Aorta (tissue), 5 donors: ENCODE measurements around the gene AGPAT4. TPM values are rescaled to one million over a fixed set of nuclear protein-coding genes. Genes with fewer than 3 reads are reported as not detected.
"Not testable (repeated sequence)": the region's sequence is repeated elsewhere in the genome, so short reads cannot be mapped to it uniquely, and the experiment has no call there.

ENCODE experiments used
- ATAC-seq: fragments of 200-7000 bp; cut with Tn5 transposase; one replicate; pipeline ENCODE4 v1.9.1; 2022; ENCODE audit warnings: moderate library complexity; ENCODE audit not compliant: low FRiP score
- DNase-seq, 2 donors: peaks; one replicate each; pipeline ENCODE4 v3.0.0-alpha.2; 2020
- H3K27ac ChIP-seq, 2 donors: one replicate each; pipeline ENCODE4 v1.5.1; 2013; ENCODE audit warnings: low read length in 2 of 2, mild to moderate bottlenecking in 2 of 2, moderate library complexity in 2 of 2, control low read depth in 1 of 2, inconsistent platforms in 1 of 2, low read depth in 1 of 2
- H3K27me3 ChIP-seq, 2 donors: one replicate each; pipeline ENCODE4 v1.6.1; 2013; ENCODE audit warnings: control low read depth in 1 of 2, low read length in 1 of 2, mild to moderate bottlenecking in 1 of 2, moderate library complexity in 1 of 2; ENCODE audit not compliant: insufficient read depth in 2 of 2, control insufficient read depth in 1 of 2
- H3K36me3 ChIP-seq, 2 donors: one replicate each; pipeline ENCODE4 v1.6.1; 2013; ENCODE audit warnings: control low read depth in 1 of 2, low read length in 1 of 2, mild to moderate bottlenecking in 1 of 2; ENCODE audit not compliant: insufficient read depth in 2 of 2, control insufficient read depth in 1 of 2
- H3K4me1 ChIP-seq, 2 donors: one replicate each; pipeline ENCODE4 v1.6.1; 2013; ENCODE audit warnings: low read length in 2 of 2, control low read depth in 1 of 2, mild to moderate bottlenecking in 1 of 2, moderate library complexity in 1 of 2; ENCODE audit not compliant: insufficient read depth in 2 of 2, control insufficient read depth in 1 of 2
- H3K4me3 ChIP-seq, 2 donors: one replicate each; pipeline ENCODE4 v1.5.1; 2013; ENCODE audit warnings: low read length in 2 of 2, control low read depth in 1 of 2, mild to moderate bottlenecking in 1 of 2
- H3K9me3 ChIP-seq: one replicate; pipeline ENCODE4 v1.6.1; 2013; ENCODE audit warnings: mild to moderate bottlenecking, low read length; ENCODE audit not compliant: control insufficient read depth
- WGBS, 2 donors: extraction: QIAGEN DNeasy Blood & Tissue Kit; methylation state at CpG; one replicate each; pipeline ENCODE4 v1.1.7; 2013; 5-methylcytosine and 5-hydroxymethylcytosine counted together
- intact Hi-C, 2 donors: fragments of 100-400 bp; cut with DNase I; formaldehyde crosslinking; loops; one replicate each; pipeline versions ENCODE4 v1.14.2 to v1.15.0; 2022
- polyA plus RNA-seq, 2 donors: library from polyadenylated mRNA; stranded (reverse); fragments of 200-250 nt; gene quantifications; one replicate each; pipeline ENCODE4 v1.2.3, GENCODE V29; 2013
- total RNA-seq, 2 donors: library from RNA; stranded (reverse); fragmentation: NEBNext Ultra II Directional; extraction: Animal tissue kit (Norgen Biotek cat#: 25700); gene quantifications; one replicate each; pipeline ENCODE4 v1.2.1, GENCODE V29; 2021
- donor health status: healthy with polysubstance abuse.
- donor health status: Bipolar disorder and iron deficiency.
- donor health status: DM: no; HTN: no; CAD: no.
- donor health status: DM: no; HTN: no; CAD: no.
- donor health status: DM: yes; HTN: yes; CAD: no.

AGPAT4 gene
- total and polyA plus RNA-seq, 4 donors, result 1.0 to 17.9 (median 11.0) TPM

DNA sequence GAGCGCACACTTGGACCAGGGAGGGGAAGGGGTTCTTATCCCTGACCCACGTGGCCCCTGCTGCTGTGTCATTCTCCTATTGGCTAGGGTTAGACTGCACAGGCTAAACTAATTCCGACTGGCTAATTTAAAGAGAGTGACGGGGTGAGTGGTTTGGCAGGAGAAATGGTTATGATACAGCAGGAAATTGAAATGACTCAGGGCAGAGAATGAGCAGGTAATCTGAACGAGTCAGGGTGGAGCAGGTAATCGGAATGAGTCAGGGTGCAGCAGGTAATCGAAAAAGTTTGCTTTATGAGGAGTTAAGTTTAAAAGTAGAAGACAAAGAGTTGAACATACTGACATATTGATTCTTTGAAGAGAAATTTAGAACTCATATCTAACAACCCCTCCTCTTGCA is 35.9 kb upstream of the AGPAT4 start:
- DNase-seq, H3K36me3 ChIP-seq, H3K9me3 ChIP-seq, H3K4me1 ChIP-seq, H3K4me3 ChIP-seq, H3K27ac ChIP-seq, H3K27me3 ChIP-seq, intact Hi-C loops, ATAC-seq: not testable (repeated sequence)
- 78 to 84% methylated on average over 7 of the region's 7 CpGs for WGBS, 2 donors

DNA sequence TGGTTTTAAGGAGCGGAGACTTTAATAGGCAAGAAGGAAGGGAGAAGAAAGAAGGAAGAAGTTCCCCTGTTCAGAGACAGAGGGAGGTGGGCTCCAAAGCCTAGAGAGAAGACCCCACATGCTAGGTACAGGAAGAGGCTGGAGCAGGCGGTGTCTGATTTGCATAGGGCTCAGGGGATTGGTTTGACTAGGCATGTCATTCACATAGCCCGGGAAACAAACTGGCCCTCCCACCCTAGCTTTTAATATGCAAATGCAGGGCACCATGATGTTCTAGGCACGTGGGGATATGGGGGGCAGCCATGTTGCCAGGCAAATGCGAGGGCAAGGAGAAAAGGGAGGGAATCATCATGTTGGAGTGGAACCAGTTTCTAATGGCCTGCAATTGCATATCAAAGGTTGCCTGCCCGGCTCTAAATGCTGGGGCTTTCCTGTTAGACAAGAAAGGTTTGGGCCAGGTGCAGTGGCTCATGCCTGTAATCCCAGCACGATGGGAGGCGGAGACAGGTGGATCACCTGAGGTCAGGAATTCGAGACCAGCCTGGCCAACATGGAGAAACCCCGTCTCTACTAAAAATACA is 34.3 kb upstream of the AGPAT4 start:
- H3K27ac ChIP-seq, result no peak overlapping the region
- no peak for DNase-seq
- WGBS, 2 donors, result 79 to 81% methylated on average over 10 of the region's 10 CpGs
- no peak overlapping the region for H3K4me3 ChIP-seq
- H3K4me1 ChIP-seq, result no peaks in the 10 kb centered on the region
- intact Hi-C loops, result no loop called here
- H3K9me3 ChIP-seq, result no peaks in the 10 kb centered on the region
- H3K27me3 ChIP-seq, result no peaks in the 10 kb centered on the region
- no peak for ATAC-seq
- H3K36me3 ChIP-seq, result no peaks in the 10 kb centered on the region

GRCh38 chr6:161305860-161306259 is 32.0 kb upstream of the AGPAT4 start:
- intact Hi-C loops, result no loop called here
- ATAC-seq, result no peak

GRCh38 chr6:161303628-161304340 is 29.9 kb upstream of the AGPAT4 start:
- no peak overlapping the region for H3K27ac ChIP-seq
- WGBS, 2 donors, result 95 to 96% methylated on average over 16 of the region's 16 CpGs
- DNase-seq, result no peak
- no peaks in the 10 kb centered on the region for H3K4me1 ChIP-seq
- no peaks in the 10 kb centered on the region for H3K27me3 ChIP-seq
- intact Hi-C loops, result no loop called here
- H3K36me3 ChIP-seq, result no peaks in the 10 kb centered on the region
- no peak for ATAC-seq
- no peaks in the 10 kb centered on the region for H3K9me3 ChIP-seq
- H3K4me3 ChIP-seq, result no peak overlapping the region

More at GRCh38 chr6:161305860-161306259, 32.0 kb upstream of the AGPAT4 start:
- DNase-seq, result no peak
- H3K27ac ChIP-seq, result no peak overlapping the region
- H3K36me3 ChIP-seq, result no peaks in the 10 kb centered on the region
- H3K4me3 ChIP-seq, result no peak overlapping the region
- no peaks in the 10 kb centered on the region for H3K27me3 ChIP-seq
- WGBS, 2 donors, result 73 to 84% methylated on average over 4 of the region's 4 CpGs
- no peaks in the 10 kb centered on the region for H3K9me3 ChIP-seq
- H3K4me1 ChIP-seq, result no peaks in the 10 kb centered on the region

- Histone ChIP-seq H3K9me3 (no peaks in the 10 kb centered on the region), H3K36me3 (no peaks in the 10 kb centered on the region), H3K27ac (no peak overlapping the region), H3K4me3 (no peak overlapping the region), H3K4me1 (no peaks in the 10 kb centered on the region), H3K27me3 (no peaks in the 10 kb centered on the region)
- ATAC-seq (no peak), DNase-seq (no peak)
- WGBS, 2 donors, result 84 to 89% methylated on average over 6 of the region's 6 CpGs
- intact Hi-C loops, result no loop called here
Observed at GRCh38 chr6:161302949-161303348, 29.1 kb upstream of the AGPAT4 start.

DNA sequence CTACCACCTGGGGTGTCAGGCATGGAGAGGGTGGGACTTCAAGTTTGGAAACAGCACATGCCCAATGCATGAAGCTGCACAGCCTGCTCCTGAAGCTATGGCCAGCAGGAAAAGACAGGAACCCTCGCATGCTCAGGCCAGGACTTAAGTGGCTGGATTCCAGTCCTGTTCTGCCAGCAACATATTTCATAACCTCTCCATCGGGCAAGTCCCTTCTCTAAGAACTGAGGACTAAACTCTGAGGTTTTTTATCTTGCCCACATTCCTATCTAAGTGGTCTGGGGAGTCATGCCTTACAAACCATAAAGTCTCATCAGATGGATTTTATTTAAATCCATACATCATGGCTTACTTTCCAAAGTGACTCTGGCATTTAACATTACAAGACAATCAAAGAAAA is 27.5 kb upstream of the AGPAT4 start:
- 0 to 10% methylated on average over 2 of the region's 2 CpGs for WGBS, 2 donors
- no peaks in the 10 kb centered on the region for H3K9me3 ChIP-seq
- no peaks in the 10 kb centered on the region for H3K4me1 ChIP-seq
- H3K4me3 ChIP-seq, result no peak overlapping the region
- no peaks in the 10 kb centered on the region for H3K27me3 ChIP-seq
- intact Hi-C loops, result no loop called here
- DNase-seq (no peak), ATAC-seq (peak; percentile 78)
- no peaks in the 10 kb centered on the region for H3K36me3 ChIP-seq
- no peak overlapping the region for H3K27ac ChIP-seq

DNA sequence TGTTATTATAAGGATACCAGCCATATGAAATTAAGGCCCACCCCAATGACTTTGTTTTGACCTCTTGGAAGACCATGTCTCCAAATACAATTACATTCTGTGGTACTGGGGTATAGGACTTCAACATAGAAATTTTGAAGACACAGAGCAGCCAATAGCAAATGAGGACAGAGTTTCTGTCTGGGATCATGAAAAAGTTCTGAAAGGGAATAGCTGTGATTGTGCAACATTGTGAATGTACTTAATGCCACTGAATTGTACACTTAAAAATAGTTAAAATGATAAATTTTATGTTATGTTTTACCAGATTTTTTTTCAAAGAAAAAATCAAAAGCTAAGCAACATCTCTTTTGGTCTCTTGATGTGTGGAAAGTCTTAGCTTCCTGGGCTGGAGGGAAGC is 27.0 kb upstream of the AGPAT4 start:
- Histone ChIP-seq H3K9me3 (no peaks in the 10 kb centered on the region), H3K4me1 (no peaks in the 10 kb centered on the region), H3K36me3 (no peaks in the 10 kb centered on the region), H3K27ac (no peak overlapping the region), H3K4me3 (no peak overlapping the region), H3K27me3 (no peaks in the 10 kb centered on the region)
- DNase-seq (no peak), ATAC-seq (peak; percentile 60)
- intact Hi-C loops, result no loop called here

DNA sequence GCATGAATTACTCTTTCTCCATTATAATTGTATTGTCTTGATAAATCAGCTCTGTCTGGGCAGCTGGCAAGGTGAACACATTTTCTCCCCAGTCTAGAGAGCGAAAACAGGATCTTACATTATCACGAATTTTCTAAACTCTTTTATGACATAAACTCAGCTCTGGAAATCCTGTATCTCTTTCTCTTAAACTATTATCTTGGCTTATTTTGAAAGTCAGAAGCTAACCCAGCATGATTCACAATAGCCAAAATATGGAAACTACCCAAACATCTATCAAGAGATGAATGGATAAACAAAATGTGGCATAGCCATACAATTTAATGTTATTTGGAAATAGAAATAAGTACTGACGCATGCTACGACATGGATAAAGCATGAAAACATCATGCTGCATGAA is 25.9 kb upstream of the AGPAT4 start:
- no peaks in the 10 kb centered on the region for H3K36me3 ChIP-seq
- DNase-seq, result no peak
- no peaks in the 10 kb centered on the region for H3K4me1 ChIP-seq
- H3K27ac ChIP-seq, result no peak overlapping the region
- 92 to 94% methylated on average over 4 of the region's 4 CpGs for WGBS, 2 donors
- no peaks in the 10 kb centered on the region for H3K9me3 ChIP-seq
- intact Hi-C loops, result no loop called here
- no peak overlapping the region for H3K4me3 ChIP-seq
- no peaks in the 10 kb centered on the region for H3K27me3 ChIP-seq
- ATAC-seq, result no peak

- Histone ChIP-seq H3K27ac (no peak overlapping the region), H3K4me3 (no peak overlapping the region), H3K9me3 (no peaks in the 10 kb centered on the region), H3K27me3 (no peaks in the 10 kb centered on the region), H3K4me1 (no peaks in the 10 kb centered on the region), H3K36me3 (no peaks in the 10 kb centered on the region)
- no peak for ATAC-seq
- intact Hi-C loops, result no loop called here
- no peak for DNase-seq
- WGBS, 2 donors, result 91 to 96% methylated on average over 1 of the region's 1 CpG
Observed at GRCh38 chr6:161295784-161296183, 21.9 kb upstream of the AGPAT4 start.
